Astrocyte of the cerebellum (primary cell): ENCODE measurements around the gene CPEB3.

Experiments
- DNase-seq: peaks from one replicate; pipeline ENCODE4 v3.0.0-alpha.2; 2011; ENCODE audit warnings: low read depth
- H3K4me3 ChIP-seq: 2 replicates; pipeline ENCODE4 v1.5.1; 2011; ENCODE audit warnings: mild to moderate bottlenecking, low read depth, low read length, moderate library complexity
- CTCF ChIP-seq: IDR thresholded peaks from 2 replicates; pipeline ENCODE4 v1.5.1; 2012; ENCODE audit warnings: low read length, low read depth, moderate library complexity, mild to moderate bottlenecking; ENCODE audit errors: missing control alignments
- in situ Hi-C: cut with HindIII; loops from 2 replicates; pipeline ENCODE4 v1.10.0; 2017; ENCODE audit warnings: low sequenced_read_pairs

The CPEB3 gene

GRCh38 chr10:92024700-92025099 lies 266.2 kb downstream of the CPEB3 start:
- no peak overlapping the region for H3K4me3 ChIP-seq
- in situ Hi-C loops = no loop called here
- TF ChIP-seq CTCF = no peak
- no peak for DNase-seq

GRCh38 chr10:92014620-92015019 lies 276.3 kb downstream of the CPEB3 start:
- in situ Hi-C loops = no loop called here
- no peak overlapping the region for H3K4me3 ChIP-seq
- no peak for TF ChIP-seq CTCF
- DNase-seq = no peak

- TF ChIP-seq CTCF = no peak
- DNase-seq = peak; percentile 33
- in situ Hi-C loops = no loop called here
- H3K4me3 ChIP-seq = no peak overlapping the region
These were observed 279.2 kb downstream of the CPEB3 start for GRCh38 chr10:92011560-92012214.

- DNase-seq = no peak
- H3K4me3 ChIP-seq = no peak overlapping the region
- in situ Hi-C loops = no loop called here
- no peak for TF ChIP-seq CTCF
These were observed 280.7 kb downstream of the CPEB3 start for GRCh38 chr10:92010047-92010735.

- in situ Hi-C loops = no loop called here
- H3K4me3 ChIP-seq = no peak overlapping the region
- no peak for DNase-seq
- no peak for TF ChIP-seq CTCF
These were observed 281.4 kb downstream of the CPEB3 start for GRCh38 chr10:92009445-92009844.

- in situ Hi-C loops = no loop called here
- no peak for TF ChIP-seq CTCF
- no peak for DNase-seq
- H3K4me3 ChIP-seq = no peak overlapping the region
These were observed 284.9 kb downstream of the CPEB3 start for GRCh38 chr10:92005978-92006377.
